ENCODE results near the gene CFAP97D1.

The CFAP97D1 gene

DNA sequence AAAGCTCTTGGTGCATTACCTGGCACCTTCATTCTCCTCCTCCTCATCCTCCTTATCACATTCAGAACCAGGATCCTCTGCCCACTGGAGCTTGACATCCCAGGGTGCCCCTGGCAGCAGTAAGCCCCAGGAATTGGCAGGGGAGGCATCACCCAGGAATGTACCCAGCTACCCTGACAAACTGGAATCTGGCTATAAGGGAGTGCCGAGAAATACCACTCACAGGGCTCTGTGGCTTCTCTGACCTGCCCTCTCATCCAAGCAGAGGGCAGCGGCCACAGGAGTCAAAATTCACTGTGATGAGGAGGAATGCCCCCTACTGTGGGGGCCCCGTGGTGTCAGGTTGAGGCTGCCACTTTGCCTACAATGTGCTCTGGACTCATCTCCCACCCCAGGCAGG lies 33.2 kb downstream of the CFAP97D1 start:
- Histone ChIP-seq H3K4me1 (ENCODE audit: control insufficient read depth, insufficient read depth, low read length) (0 out of 2 replicates have a peak, but pooled peaks cover 2% of the 10 kb centered on the region), H3K36me3 (ENCODE audit: control insufficient read depth, insufficient read depth, low read length) (peaks cover 5% of the 10 kb centered on the region; the same call in 1 of the 2 replicates), H3K27ac (ENCODE audit: low read depth, low read length) (no peak overlapping the region), H3K4me3 (ENCODE audit: low read depth, low read length) (no peak overlapping the region), H3K9me3 (ENCODE audit: control insufficient read depth, insufficient read depth, low read length) (no peaks in the 10 kb centered on the region), H3K9ac (ENCODE audit: low read depth, low read length) (no peak overlapping the region), H3K27me3 (ENCODE audit: control insufficient read depth, insufficient read depth, low read length) (no peaks in the 10 kb centered on the region)

- Histone ChIP-seq H3K27ac (ENCODE audit: low read depth, low read length) (no peak overlapping the region), H3K4me1 (ENCODE audit: control insufficient read depth, insufficient read depth, low read length) (0 out of 2 replicates have a peak, but pooled peaks cover 2% of the 10 kb centered on the region), H3K27me3 (ENCODE audit: control insufficient read depth, insufficient read depth, low read length) (no peaks in the 10 kb centered on the region), H3K9ac (ENCODE audit: low read depth, low read length) (no peak overlapping the region), H3K9me3 (ENCODE audit: control insufficient read depth, insufficient read depth, low read length) (no peaks in the 10 kb centered on the region), H3K36me3 (ENCODE audit: control insufficient read depth, insufficient read depth, low read length) (no peaks in the 10 kb centered on the region; the same call in 1 of the 2 replicates), H3K4me3 (ENCODE audit: low read depth, low read length) (no peak overlapping the region)
Observed at GRCh38 chr17:43814026-43814425, 33.8 kb downstream of the CFAP97D1 start.

DNA sequence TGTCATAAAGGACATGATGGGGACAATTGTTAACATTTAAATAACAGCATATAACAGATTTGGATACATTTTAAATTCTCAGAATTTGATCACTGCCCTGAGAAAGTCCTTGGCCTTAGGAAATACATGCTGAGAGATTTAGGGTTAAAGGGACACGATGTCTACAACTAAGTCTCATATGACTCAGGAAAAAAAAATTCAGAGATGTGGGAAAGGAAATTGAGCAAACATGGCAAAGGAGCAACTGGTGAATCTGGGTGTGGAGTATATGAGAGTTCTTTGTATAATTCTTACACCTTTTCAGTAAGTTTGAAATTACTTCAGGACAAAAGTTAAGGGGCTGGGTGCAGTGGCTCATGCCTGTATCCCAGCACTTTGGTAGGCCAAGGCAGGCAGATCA lies 34.5 kb downstream of the CFAP97D1 start:
- Histone ChIP-seq H3K4me3 (ENCODE audit: low read depth, low read length) (no peak overlapping the region), H3K36me3 (ENCODE audit: control insufficient read depth, insufficient read depth, low read length) (no peaks in the 10 kb centered on the region; the same call in 1 of the 2 replicates), H3K9me3 (ENCODE audit: control insufficient read depth, insufficient read depth, low read length) (no peaks in the 10 kb centered on the region), H3K27me3 (ENCODE audit: control insufficient read depth, insufficient read depth, low read length) (no peaks in the 10 kb centered on the region), H3K9ac (ENCODE audit: low read depth, low read length) (no peak overlapping the region), H3K27ac (ENCODE audit: low read depth, low read length) (no peak overlapping the region), H3K4me1 (ENCODE audit: control insufficient read depth, insufficient read depth, low read length) (0 out of 2 replicates have a peak, but pooled peaks cover 2% of the 10 kb centered on the region)

DNA sequence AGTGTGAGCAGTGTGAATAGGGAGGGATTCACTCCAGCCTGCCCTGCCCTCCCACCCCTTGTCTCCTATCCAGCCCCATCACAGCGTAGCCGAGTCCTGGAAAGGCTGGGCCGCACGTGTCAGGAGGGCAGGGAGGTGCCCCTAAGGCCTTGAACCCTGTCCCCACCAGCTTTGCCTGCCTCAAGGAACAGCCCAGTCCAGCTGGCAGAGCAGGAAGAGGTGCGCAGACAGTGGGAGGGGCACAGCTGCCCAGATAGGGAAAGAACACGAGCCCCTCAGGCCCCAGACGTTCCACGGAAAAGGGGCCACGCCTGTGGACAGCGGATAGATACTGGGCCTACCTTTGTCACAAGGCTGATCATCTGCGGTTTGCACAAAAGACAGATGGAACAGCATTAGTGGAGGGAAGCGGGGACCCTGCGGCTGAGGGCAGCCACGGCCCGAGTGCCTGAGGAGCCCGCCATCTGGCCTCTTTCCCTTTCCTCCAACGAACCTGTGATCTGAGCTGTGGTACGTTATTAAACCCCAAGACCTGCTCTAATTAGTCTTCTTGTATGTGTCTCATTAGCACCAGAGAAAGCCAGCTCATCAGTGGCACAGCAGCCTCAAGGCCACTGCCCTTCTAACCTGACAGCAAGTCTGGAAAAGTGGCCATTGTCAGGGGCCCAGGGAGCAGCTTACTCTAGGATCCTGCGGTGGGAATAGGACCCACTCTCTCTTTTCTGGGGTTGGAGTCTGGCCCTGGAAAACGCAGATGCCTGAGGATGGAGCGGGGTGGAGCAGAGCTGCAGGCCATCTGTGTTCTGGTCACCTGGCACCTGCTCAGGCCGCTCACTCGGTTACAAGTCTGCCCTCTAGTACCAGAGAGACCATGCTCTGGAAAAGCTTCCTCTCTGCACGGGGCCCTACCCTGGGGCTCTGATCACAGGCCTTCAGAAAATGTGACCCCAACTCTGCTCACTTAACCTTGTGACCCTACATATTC lies 36.4 kb downstream of the CFAP97D1 start:
- H3K4me3 ChIP-seq (ENCODE audit: low read depth, low read length), result no peak overlapping the region
- H3K4me1 ChIP-seq (ENCODE audit: control insufficient read depth, insufficient read depth, low read length), result 0 out of 2 replicates have a peak, but pooled peaks cover 2% of the 10 kb centered on the region
- H3K27ac ChIP-seq (ENCODE audit: low read depth, low read length), result no peak overlapping the region
- H3K9me3 ChIP-seq (ENCODE audit: control insufficient read depth, insufficient read depth, low read length), result no peaks in the 10 kb centered on the region
- H3K36me3 ChIP-seq (ENCODE audit: control insufficient read depth, insufficient read depth, low read length), result no peaks in the 10 kb centered on the region; the same call in 1 of the 2 replicates
- H3K27me3 ChIP-seq (ENCODE audit: control insufficient read depth, insufficient read depth, low read length), result no peaks in the 10 kb centered on the region
- no peak overlapping the region for H3K9ac ChIP-seq (ENCODE audit: low read depth, low read length)

DNA sequence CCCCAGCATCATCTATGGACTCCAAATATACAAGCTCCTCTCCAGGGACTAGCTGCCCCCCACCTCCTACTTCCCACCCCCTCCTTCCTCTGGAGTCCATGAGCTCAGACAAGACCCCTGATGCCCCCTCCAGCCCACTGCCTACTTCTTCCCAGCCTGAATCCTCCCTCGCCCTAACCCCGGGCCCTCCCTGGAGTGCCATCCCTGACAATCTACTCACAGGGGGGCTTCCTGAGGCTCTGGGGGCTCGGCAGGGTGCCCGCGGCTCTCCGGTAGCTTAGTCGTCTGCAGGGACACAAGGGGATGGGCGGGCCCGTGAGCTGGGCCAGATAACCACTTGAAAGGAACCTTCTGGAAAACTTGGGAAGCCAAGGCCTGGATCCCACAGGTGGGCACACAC lies 37.6 kb downstream of the CFAP97D1 start:
- no peak overlapping the region for H3K27ac ChIP-seq (ENCODE audit: low read depth, low read length)
- no peak overlapping the region for H3K9ac ChIP-seq (ENCODE audit: low read depth, low read length)
- H3K36me3 ChIP-seq (ENCODE audit: control insufficient read depth, insufficient read depth, low read length), result no peaks in the 10 kb centered on the region; the same call in 1 of the 2 replicates
- H3K4me3 ChIP-seq (ENCODE audit: low read depth, low read length), result no peak overlapping the region
- 0 out of 2 replicates have a peak, but pooled peaks cover 2% of the 10 kb centered on the region for H3K4me1 ChIP-seq (ENCODE audit: control insufficient read depth, insufficient read depth, low read length)
- H3K9me3 ChIP-seq (ENCODE audit: control insufficient read depth, insufficient read depth, low read length), result no peaks in the 10 kb centered on the region
- no peaks in the 10 kb centered on the region for H3K27me3 ChIP-seq (ENCODE audit: control insufficient read depth, insufficient read depth, low read length)

- H3K9ac ChIP-seq (ENCODE audit: low read depth, low read length), result no peak overlapping the region
- H3K27me3 ChIP-seq (ENCODE audit: control insufficient read depth, insufficient read depth, low read length), result no peaks in the 10 kb centered on the region
- no peak overlapping the region for H3K4me3 ChIP-seq (ENCODE audit: low read depth, low read length)
- no peak overlapping the region for H3K27ac ChIP-seq (ENCODE audit: low read depth, low read length)
- 0 out of 2 replicates have a peak, but pooled peaks cover 2% of the 10 kb centered on the region for H3K4me1 ChIP-seq (ENCODE audit: control insufficient read depth, insufficient read depth, low read length)
- peaks cover 3% of the 10 kb centered on the region; the same call in 1 of the 2 replicates for H3K36me3 ChIP-seq (ENCODE audit: control insufficient read depth, insufficient read depth, low read length)
- no peaks in the 10 kb centered on the region for H3K9me3 ChIP-seq (ENCODE audit: control insufficient read depth, insufficient read depth, low read length)
Observed at GRCh38 chr17:43818966-43819365, 38.7 kb downstream of the CFAP97D1 start.

DNA sequence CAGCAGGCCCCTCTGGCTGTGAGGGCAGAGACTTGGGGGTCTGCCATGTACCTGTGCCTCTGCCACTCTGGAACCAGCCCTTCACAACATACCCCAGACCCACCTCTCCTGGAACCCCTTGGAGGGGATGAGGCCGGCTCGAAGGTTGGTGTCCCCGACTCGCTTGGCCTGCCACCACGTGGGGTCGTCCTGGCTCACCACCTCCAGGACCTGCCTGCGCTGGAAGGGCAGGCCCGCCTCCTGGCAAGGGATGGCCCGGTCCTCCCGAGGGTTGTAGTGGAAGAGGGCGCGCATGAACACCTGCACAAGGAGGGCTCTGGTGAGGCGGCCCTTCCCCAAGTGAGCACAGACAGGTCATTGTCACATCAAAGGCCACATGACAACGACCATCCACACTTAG lies 40.5 kb downstream of the CFAP97D1 start:
- Histone ChIP-seq H3K4me3 (ENCODE audit: low read depth, low read length) (no peak overlapping the region), H3K9me3 (ENCODE audit: control insufficient read depth, insufficient read depth, low read length) (no peaks in the 10 kb centered on the region), H3K27ac (ENCODE audit: low read depth, low read length) (no peak overlapping the region), H3K9ac (ENCODE audit: low read depth, low read length) (no peak overlapping the region), H3K36me3 (ENCODE audit: control insufficient read depth, insufficient read depth, low read length) (peaks cover 3% of the 10 kb centered on the region; the same call in 1 of the 2 replicates), H3K27me3 (ENCODE audit: control insufficient read depth, insufficient read depth, low read length) (no peaks in the 10 kb centered on the region), H3K4me1 (ENCODE audit: control insufficient read depth, insufficient read depth, low read length) (no peaks in the 10 kb centered on the region)

GRCh38 chr17:43822570-43823190 lies 42.4 kb downstream of the CFAP97D1 start:
- H3K36me3 ChIP-seq (ENCODE audit: control insufficient read depth, insufficient read depth, low read length), result peaks cover 3% of the 10 kb centered on the region; the same call in 1 of the 2 replicates

DNA sequence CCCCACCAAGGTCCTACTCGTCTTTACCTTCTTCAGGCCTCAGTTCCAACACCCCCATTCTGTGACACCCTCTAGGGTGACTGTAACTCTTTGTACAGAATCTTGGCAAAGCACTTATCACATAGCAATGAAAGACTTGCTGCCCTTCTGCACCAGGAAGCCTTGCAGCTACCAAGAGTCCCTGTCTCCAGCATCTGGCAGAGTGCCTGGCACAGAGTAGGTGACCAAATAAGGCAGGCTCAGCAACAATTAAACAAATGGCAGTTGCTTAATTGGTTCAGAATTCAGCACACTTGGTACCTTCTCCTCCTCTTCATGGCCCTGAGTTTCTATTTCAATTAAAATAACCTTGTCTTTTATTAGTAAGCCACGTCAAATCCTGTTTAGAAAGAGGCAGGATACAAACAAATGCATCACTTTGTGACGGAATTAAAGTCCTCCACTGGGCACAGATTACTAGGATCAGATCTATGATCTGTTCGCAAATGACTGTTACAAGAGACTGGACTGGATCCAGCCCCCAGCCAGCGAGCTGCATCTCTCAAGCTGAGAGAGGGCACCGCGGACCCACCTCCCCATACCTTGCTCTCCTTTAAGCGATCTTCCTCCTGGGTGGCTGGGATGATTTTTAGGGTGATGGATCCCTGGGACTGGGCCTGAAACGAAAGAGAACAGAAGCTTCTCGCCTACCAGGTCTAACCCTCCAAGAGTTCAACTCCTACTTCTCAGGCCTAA lies 43.3 kb downstream of the CFAP97D1 start:
- Histone ChIP-seq H3K9me3 (ENCODE audit: control insufficient read depth, insufficient read depth, low read length) (no peaks in the 10 kb centered on the region), H3K36me3 (ENCODE audit: control insufficient read depth, insufficient read depth, low read length) (peaks cover 3% of the 10 kb centered on the region; the same call in 1 of the 2 replicates), H3K27ac (ENCODE audit: low read depth, low read length) (no peak overlapping the region), H3K4me1 (ENCODE audit: control insufficient read depth, insufficient read depth, low read length) (0 out of 2 replicates have a peak, but pooled peaks cover 5% of the 10 kb centered on the region), H3K27me3 (ENCODE audit: control insufficient read depth, insufficient read depth, low read length) (no peaks in the 10 kb centered on the region), H3K4me3 (ENCODE audit: low read depth, low read length) (no peak overlapping the region), H3K9ac (ENCODE audit: low read depth, low read length) (no peak overlapping the region)

More at GRCh38 chr17:43822570-43823190, 42.4 kb downstream of the CFAP97D1 start:
- H3K4me3 ChIP-seq (ENCODE audit: low read depth, low read length), result no peak overlapping the region
- 0 out of 2 replicates have a peak, but pooled peaks cover 5% of the 10 kb centered on the region for H3K4me1 ChIP-seq (ENCODE audit: control insufficient read depth, insufficient read depth, low read length)
- H3K9ac ChIP-seq (ENCODE audit: low read depth, low read length), result no peak overlapping the region
- no peaks in the 10 kb centered on the region for H3K27me3 ChIP-seq (ENCODE audit: control insufficient read depth, insufficient read depth, low read length)
- no peak overlapping the region for H3K27ac ChIP-seq (ENCODE audit: low read depth, low read length)
- H3K9me3 ChIP-seq (ENCODE audit: control insufficient read depth, insufficient read depth, low read length), result no peaks in the 10 kb centered on the region

- Histone ChIP-seq H3K27me3 (ENCODE audit: control insufficient read depth, insufficient read depth, low read length) (no peaks in the 10 kb centered on the region), H3K36me3 (ENCODE audit: control insufficient read depth, insufficient read depth, low read length) (peaks cover 3% of the 10 kb centered on the region; the same call in 1 of the 2 replicates), H3K4me1 (ENCODE audit: control insufficient read depth, insufficient read depth, low read length) (0 out of 2 replicates have a peak, but pooled peaks cover 5% of the 10 kb centered on the region), H3K27ac (ENCODE audit: low read depth, low read length) (no peak overlapping the region), H3K9me3 (ENCODE audit: control insufficient read depth, insufficient read depth, low read length) (no peaks in the 10 kb centered on the region), H3K4me3 (ENCODE audit: low read depth, low read length) (no peak overlapping the region), H3K9ac (ENCODE audit: low read depth, low read length) (no peak overlapping the region)
Observed at GRCh38 chr17:43825567-43825966, 45.3 kb downstream of the CFAP97D1 start.
